ENCODE measurements around the gene PDIA2.

The PDIA2 gene

DNA sequence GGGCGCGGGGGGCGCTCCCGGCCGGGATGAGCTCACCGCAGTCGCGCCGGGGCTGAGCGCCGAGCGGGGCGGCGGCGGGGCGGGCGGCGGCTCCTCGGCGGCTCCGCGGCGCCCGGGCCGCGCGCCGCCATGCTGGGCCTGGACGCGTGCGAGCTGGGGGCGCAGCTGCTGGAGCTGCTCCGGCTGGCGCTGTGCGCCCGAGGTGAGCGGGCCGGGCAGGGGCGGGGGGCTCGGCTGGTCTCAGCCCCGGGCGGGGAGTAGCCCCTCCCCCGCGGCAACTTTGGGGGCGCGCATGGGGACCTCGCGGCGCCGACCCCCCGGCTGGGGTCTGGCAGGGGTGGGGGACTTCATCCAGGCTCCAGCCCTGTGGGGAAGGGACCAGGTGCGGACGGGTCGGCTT, 2.4 kb upstream of the PDIA2 start, which contains the start of gene ARHGDIG:
TSS of gene ARHGDIG (plus strand) at position 40 of the 400 bp plus-strand sequence. CDS start at position 130, 90 bp downstream.
- TF ChIP-seq, protein P1, sequence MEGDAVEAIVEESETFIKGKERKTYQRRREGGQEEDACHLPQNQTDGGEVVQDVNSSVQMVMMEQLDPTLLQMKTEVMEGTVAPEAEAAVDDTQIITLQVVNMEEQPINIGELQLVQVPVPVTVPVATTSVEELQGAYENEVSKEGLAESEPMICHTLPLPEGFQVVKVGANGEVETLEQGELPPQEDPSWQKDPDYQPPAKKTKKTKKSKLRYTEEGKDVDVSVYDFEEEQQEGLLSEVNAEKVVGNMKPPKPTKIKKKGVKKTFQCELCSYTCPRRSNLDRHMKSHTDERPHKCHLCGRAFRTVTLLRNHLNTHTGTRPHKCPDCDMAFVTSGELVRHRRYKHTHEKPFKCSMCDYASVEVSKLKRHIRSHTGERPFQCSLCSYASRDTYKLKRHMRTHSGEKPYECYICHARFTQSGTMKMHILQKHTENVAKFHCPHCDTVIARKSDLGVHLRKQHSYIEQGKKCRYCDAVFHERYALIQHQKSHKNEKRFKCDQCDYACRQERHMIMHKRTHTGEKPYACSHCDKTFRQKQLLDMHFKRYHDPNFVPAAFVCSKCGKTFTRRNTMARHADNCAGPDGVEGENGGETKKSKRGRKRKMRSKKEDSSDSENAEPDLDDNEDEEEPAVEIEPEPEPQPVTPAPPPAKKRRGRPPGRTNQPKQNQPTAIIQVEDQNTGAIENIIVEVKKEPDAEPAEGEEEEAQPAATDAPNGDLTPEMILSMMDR (IDR thresholded peaks at IDR 0.05; ENCODE audit: insufficient read depth, low read depth, low read length, missing control alignments) = no peak
- DNase-seq (ENCODE audit: low read depth) = no peak
- H3K4me3 ChIP-seq (ENCODE audit: low read depth, low read length) = no peak within 1 kb of the TSS

DNA sequence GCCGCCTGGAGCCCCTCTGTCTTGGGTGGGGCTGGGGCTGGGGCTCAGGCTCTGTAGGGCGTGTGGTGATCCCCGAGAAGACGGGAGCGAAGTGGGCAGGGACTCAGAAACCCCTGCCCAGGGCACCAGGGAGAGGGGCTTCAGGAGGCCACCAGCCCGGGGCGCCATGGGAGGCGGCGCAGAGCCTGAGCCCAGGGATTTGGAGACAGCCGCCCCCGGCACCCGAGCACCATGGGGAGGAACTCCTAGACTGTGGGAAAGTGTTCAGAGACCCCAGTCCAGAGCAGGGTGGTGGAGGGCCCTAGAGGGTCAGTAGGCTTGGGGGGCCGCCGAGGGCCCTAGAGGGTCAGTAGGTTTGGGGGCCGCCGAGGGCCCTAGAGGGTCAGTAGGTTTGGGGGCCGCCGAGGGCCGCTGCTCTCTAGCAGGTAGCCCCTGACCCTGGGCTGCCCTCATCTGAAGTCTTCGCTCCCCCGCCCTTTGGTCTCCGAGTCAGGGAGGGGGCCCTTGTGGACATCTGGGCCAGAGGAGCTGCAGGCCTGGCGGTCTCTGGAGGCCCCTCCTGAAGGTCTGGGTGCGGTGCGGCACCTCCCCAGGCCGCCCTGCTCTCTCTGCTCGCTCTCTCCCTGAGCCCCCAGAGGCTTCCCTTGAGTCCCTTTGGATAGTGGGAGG, 1.8 kb upstream of the PDIA2 start:
- TF ChIP-seq, protein P1 (IDR thresholded peaks at IDR 0.05; ENCODE audit: insufficient read depth, low read depth, low read length, missing control alignments) = no peak
- no peak overlapping the region for H3K4me3 ChIP-seq (ENCODE audit: low read depth, low read length)
- no peak for DNase-seq (ENCODE audit: low read depth)

DNA sequence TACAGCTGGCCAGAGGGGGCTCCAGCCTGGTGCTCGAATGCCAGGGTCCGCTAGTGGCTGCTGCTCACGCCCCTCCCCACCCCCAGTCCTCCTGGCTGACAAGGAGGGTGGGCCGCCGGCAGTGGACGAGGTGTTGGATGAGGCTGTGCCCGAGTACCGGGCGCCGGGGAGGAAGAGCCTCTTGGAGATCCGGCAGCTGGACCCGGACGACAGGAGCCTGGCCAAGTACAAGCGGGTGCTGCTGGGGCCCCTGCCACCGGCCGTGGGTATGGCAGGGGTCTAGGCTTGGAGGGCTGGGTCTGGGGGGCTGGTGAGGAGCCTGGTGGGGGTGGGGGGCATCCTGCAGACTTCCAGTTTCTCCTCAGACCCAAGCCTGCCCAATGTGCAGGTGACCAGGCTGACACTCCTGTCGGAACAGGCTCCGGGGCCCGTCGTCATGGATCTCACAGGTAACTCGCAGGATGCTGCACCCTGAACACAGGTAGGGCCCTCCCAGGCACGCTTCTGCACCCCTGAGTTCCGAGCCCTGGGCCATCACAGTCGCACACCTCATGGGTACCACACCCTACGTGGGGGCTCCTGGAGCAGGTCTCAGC, 1.2 kb upstream of the PDIA2 start:
- TF ChIP-seq, protein P1 (IDR thresholded peaks at IDR 0.05; ENCODE audit: insufficient read depth, low read depth, low read length, missing control alignments) = no peak
- DNase-seq (ENCODE audit: low read depth) = no peak
- no peak overlapping the region for H3K4me3 ChIP-seq (ENCODE audit: low read depth, low read length)

DNA sequence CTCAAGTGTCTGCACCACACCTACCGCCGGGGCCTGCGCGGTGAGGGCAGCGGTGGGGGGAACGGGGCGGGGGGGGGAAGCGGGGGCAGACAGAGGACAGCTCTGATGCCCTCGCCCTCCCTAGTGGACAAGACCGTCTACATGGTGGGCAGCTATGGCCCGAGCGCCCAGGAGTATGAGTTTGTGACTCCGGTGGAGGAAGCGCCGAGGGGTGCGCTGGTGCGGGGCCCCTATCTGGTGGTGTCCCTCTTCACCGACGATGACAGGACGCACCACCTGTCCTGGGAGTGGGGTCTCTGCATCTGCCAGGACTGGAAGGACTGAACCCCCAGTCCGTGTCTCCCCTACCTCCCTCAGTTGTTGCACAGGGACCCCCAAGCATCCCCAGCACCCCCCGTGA, 473 bp upstream of the PDIA2 start:
- H3K4me3 ChIP-seq (ENCODE audit: low read depth, low read length) = no peak overlapping the region
- no peak for DNase-seq (ENCODE audit: low read depth)
- TF ChIP-seq, protein P1 (IDR thresholded peaks at IDR 0.05; ENCODE audit: insufficient read depth, low read depth, low read length, missing control alignments) = no peak

GRCh38 chr16:284204-285120, 1.5 kb downstream of the PDIA2 start:
- H3K4me3 ChIP-seq (ENCODE audit: low read depth, low read length) = no peak overlapping the region
- DNase-seq (ENCODE audit: low read depth) = no peak
- TF ChIP-seq, protein P1 (IDR thresholded peaks at IDR 0.05; ENCODE audit: insufficient read depth, low read depth, low read length, missing control alignments) = no peak

GRCh38 chr16:285146-286055, 2.4 kb downstream of the PDIA2 start:
- no peak overlapping the region for H3K4me3 ChIP-seq (ENCODE audit: low read depth, low read length)
- DNase-seq (ENCODE audit: low read depth) = peak; percentile 41
- TF ChIP-seq, protein P1 (IDR thresholded peaks at IDR 0.05; ENCODE audit: insufficient read depth, low read depth, low read length, missing control alignments) = no peak
